Esophagus squamous epithelium (tissue), 4 donors: ENCODE data around the gene ACTL10.

Source experiments
- CTCF ChIP-seq, 6 experiments: fragments of 450-650 bp in 4 of 6; fragments of 200-600 bp in 2 of 6; sonication (generic) in 2 of 6; IDR thresholded peaks; one replicate each; pipeline ENCODE4 v1.5.1; 2016 to 2019; ENCODE audit warnings: antibody characterized with exemption in 6 of 6, mild to moderate bottlenecking in 4 of 6, moderate library complexity in 4 of 6
- POLR2A ChIP-seq, 4 donors: fragments of 450-650 bp; IDR thresholded peaks; one replicate each; pipeline ENCODE4 v1.6.1; 2017; ENCODE audit warnings: antibody characterized with exemption in 4 of 4, mild to moderate bottlenecking in 4 of 4, moderate library complexity in 3 of 4

- no peak for TF ChIP-seq POLR2A (IDR thresholded peaks at IDR 0.05)
- TF ChIP-seq CTCF (IDR thresholded peaks at IDR 0.05): no peak
Observed at GRCh38 chr20:33709905-33710541, 43.3 kb downstream of the ACTL10 start.
